GM18861 (cell line): ENCODE data around the gene PTPRO.

Source experiments
- ATAC-seq: cut with Tn5 transposase; IDR thresholded peaks from one replicate; pipeline ENCODE4 v1.9.1; 2021; ENCODE audit not compliant: unreplicated experiment

Gene PTPRO

DNA sequence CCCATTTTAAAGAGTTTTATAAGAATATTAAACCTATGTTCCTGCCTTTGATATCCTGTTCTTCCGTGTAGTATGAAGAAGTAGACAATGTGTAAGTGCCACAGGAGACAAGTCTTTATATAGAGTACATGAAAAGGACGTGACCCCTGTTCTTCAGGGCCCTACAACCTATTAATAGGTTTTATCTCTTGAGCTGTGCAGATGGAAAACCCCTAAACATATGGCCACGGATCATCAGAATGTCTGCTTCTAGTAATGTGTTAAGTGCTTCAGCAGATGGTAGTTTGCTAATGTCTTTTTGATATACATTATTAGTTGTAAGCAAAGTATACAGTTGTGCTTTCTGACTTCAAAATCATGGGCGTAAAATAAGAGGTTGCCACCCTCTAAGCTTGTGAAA is 228.5 kb downstream of the PTPRO start:
- ATAC-seq: no peak

DNA sequence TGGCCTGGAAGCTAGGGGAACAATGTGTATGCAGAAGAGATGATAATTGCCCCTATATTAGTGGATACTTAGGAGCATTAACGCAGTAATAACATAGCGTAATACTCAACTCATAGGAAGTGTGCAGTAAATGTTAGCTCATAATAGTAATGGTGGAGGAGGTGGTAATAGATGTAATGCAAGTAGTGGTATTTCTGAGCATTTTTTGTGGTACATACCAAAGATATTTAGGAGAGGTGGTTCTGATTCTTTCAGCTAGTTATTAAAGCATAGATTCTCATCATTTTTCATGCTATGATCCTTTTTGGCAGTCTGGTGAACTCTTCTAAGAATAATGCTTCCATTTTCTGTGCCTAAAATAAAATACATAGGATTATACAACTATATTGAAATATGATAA is 233.1 kb downstream of the PTPRO start:
- no peak for ATAC-seq

- ATAC-seq: no peak
These were observed 234.2 kb downstream of the PTPRO start for GRCh38 chr12:15556411-15557102.

GRCh38 chr12:15558915-15559528 is 236.7 kb downstream of the PTPRO start:
- no peak for ATAC-seq

DNA sequence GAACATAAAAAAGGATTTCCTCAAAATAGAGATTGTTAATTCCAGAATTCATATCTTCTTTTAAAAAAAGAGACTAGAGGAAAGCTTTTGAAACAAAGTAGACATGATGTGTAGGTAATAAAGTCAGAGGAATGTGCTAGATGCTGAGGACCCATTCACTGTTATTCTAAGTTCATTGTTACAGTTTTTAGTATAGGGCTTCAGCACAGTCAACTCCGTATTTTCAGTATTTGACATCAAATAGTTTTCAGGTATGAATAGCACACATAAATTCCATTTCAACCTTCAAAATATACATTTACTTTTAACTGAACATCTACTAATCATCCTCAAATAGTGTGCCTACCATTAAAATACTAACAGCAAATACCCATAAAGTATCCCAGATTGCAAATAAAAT is 239.1 kb downstream of the PTPRO start:
- no peak for ATAC-seq

GRCh38 chr12:15562263-15562662 is 240.0 kb downstream of the PTPRO start:
- ATAC-seq: no peak

DNA sequence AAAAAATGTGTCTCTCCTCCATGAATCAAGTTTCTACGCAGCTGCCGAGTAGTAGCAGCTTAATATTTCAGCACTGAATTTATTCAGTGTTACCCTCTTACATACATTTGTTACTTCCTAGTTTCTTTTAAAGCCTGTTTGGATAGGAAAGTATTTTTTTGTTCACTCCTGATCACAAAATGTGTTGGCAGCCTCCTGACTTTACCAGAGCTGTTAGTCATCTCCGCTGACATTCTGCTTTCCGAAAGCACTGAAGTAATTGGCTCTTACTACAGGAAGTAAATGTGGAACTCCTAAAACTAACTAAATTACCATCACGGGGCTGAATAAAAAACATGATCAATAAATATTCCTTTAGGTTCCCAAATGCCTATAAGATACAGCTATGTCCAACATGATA is 241.4 kb downstream of the PTPRO start:
- no peak for ATAC-seq

- ATAC-seq: no peak
These were observed 252.0 kb downstream of the PTPRO start for GRCh38 chr12:15574353-15574752.

GRCh38 chr12:15575671-15576541 is 253.6 kb downstream of the PTPRO start:
- ATAC-seq: no peak

GRCh38 chr12:15580431-15580830 is 258.1 kb downstream of the PTPRO start:
- ATAC-seq: no peak

GRCh38 chr12:15581006-15581405 is 258.7 kb downstream of the PTPRO start:
- no peak for ATAC-seq

DNA sequence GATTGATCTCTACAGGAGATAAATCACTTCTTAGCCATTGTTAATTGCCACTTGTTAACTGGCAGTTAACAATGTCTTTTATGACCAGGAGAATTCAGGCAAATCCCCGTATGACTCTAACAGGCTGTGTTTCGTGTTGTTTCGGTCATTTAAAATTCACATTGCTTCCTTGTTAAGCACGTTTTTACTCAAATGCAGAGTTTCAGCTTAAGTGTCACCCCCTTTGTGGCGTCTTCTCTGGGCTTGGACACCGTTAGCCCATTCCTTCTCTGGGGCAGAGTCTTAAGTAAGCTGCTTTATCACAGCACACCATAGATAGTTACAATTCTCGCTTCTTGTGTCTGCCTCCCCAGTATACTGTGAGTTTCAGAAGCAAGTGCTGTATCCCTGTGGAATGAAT is 261.5 kb downstream of the PTPRO start:
- ATAC-seq: no peak

GRCh38 chr12:15584366-15585041 is 262.2 kb downstream of the PTPRO start:
- ATAC-seq: no peak

DNA sequence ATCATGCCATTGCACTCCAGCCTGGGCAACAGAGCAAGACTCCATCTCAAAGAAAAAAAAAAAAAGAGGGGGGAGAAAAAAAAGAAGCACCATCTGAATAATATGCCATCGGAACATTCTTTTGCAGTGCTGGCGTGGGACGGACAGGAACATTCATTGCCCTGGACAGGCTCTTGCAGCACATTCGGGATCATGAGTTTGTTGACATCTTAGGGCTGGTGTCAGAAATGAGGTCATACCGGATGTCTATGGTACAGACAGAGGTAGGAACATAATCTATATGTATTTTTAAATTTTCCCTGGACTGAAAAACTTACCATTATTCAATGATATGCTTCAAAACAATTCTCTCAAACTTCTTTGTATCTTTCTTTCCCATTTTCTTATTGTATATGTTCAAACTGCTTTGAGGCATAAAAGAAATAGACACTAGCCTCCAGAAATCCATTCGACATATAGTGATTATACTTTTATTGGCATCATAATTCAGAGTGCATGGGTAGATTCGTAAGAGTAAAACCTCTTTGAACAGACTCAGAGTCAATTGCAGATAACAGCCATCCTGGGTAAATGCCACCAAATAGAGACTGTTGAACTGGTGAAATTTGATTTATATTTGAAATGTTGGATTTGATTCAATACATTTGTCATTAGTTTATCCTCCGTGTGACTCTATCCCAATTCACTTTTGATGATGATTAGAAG is 267.2 kb downstream of the PTPRO start:
- no peak for ATAC-seq

- ATAC-seq: peak; percentile 73
These were observed 268.0 kb downstream of the PTPRO start for GRCh38 chr12:15590180-15590826.

GRCh38 chr12:15591811-15592210 is 269.5 kb downstream of the PTPRO start:
- no peak for ATAC-seq

DNA sequence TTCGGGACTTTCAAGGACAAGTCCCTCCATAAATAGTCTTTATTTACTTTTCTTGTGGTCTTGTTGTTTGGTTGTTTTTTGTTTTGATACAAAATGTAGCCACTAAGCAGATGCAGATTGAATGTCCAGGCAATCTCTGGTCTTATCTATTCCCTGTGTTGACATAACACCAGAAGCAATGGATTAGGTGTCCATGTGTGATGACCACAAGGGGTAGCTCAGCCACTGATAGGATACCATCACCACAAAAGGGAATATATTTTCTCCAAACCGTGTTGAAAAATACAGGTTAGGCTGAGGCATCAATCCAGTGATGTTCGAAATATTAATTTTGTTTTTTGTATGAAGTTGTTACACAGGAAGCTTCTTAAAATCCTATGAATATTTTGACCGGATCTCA is 270.6 kb downstream of the PTPRO start:
- no peak for ATAC-seq

GRCh38 chr12:15596174-15596573 is 273.9 kb downstream of the PTPRO start:
- no peak for ATAC-seq

DNA sequence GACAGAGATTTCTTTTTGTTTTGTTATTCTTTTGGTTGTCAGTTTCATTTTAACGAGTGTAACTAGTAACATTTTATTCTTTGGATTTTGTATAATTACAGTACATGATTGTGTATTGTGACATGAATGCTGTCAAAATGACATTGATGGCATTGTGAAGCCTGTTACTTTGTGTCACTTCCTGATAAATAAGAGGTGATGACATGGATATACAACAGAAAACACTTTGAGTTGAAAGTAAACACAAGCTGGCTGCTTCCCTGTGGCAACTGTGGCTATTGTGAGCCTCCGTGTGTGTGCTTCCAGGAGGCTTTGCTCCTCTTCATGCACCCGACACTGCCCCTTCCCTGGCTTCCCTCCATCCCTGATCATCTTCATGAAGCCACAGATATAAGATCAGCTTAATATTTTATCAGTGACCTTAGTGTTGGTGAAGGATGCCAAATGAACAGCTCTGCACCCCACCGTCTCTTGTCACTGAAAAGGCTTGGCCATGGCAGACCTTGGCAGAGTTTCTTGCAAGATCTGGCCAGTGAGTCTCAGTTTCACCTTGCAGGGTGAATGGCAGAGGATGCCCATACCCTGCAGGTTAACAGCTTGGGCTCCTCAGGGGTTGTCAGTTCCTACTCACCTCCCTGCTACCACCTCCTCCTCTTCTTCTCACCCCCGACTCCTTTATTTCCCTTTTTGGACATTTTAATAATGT is 275.0 kb downstream of the PTPRO start:
- no peak for ATAC-seq
